NCI-H128 (cell line): Measurements from ENCODE around the gene BRD3.
A peak's percentile ranks its signal among the peaks of the same experiment; 100 is the strongest.

ENCODE experiments used
- DNase-seq: peaks from one replicate; lab custom pipeline; 2025; ENCODE audit not compliant: unreplicated experiment; lab: John Stamatoyannopoulos, UW

BRD3 gene

GRCh38 chr9:134024828-134025605 is 42.8 kb downstream of the BRD3 start, which contains the start of gene BRD3OS:
BRD3OS (plus strand) TSS chr9:134025481; CDS start chr9:134026748, 1,267 bp downstream.
- peak; percentile 93 for DNase-seq

GRCh38 chr9:134024214-134024792 is 43.5 kb downstream of the BRD3 start:
- no peak for DNase-seq

DNA sequence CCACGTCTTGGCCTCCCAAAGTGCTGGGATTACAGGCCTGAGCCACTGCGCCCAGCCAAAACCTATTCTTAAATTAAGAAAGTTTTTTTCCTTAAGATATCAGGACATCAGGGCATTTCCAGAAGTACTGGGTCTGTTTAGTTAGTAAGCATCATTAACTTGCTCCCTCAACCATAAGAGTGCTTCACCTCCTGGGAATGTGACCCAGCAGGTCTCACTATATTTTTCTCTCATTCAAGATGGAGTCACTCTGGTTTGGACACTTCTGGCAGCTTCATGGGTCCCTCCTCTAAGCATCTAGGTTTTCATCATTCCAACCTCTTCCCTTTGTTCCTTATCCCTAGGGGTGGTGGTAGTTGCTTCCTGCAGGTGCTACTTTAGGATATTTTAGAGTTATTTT is 52.9 kb downstream of the BRD3 start:
- no peak for DNase-seq

- DNase-seq = no peak
Measured at GRCh38 chr9:134011401-134011800, 56.4 kb downstream of the BRD3 start.

DNA sequence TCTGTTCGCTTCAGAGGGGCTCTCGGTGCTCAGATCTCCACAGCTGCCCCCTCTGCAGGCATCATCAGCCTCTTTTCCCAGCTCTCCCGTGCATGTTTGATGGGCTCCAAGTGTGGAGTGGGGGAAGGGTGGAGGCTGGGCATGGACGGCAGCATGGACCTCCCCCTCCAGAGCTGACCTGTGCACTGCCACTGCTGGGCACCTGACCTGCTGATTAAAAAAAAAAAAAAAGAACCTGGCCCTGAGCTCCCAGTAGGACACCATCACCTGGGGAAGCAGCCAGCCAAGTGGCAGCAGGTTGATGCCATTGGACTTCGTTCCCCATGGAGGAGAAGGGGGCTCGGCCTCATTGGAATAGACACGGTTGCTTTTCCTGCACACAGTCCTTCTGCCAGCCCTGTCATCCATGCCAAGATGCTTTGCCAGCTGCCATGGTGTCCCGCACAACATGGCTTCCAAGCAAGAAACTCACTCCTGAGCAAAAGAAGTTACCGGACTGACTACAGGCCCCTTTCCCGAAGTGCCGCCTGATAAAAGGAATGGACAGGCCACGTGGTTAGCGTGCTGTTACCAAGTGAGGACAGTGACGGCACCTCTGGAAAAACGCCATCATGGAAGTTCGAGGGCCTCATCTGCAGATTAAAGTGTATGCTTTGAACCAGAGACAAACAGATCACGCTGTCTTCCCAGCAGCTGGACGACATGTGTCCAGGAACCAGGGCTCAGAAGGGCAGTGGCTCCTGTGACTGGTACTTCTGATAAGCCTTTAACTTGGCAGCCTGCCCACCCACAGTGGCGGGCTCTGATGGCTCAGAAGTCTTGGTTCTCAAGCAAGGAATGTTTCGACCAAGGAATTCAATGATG is 57.3 kb downstream of the BRD3 start:
- no peak for DNase-seq

- DNase-seq = no peak
Measured at GRCh38 chr9:134007571-134007970, 60.3 kb downstream of the BRD3 start.

DNA sequence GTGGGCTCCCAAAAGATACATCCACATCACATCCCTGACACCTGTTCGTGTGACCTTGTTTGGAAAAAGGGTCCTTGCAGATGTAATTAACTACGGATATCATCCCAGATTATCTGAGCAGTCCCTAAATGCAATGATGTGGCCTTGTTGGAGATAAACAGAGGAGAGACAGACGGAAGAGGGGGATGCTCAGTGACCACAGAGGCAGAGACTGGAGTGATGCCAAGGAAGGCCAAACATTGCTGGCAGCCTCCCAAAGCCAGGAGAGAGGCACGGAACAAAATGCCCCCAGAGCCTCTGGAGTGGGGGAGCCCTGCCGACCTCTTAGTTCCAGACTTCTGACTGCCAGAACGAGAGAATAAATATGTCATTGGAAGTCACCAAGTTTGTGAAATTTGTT is 60.7 kb downstream of the BRD3 start:
- DNase-seq = no peak

DNA sequence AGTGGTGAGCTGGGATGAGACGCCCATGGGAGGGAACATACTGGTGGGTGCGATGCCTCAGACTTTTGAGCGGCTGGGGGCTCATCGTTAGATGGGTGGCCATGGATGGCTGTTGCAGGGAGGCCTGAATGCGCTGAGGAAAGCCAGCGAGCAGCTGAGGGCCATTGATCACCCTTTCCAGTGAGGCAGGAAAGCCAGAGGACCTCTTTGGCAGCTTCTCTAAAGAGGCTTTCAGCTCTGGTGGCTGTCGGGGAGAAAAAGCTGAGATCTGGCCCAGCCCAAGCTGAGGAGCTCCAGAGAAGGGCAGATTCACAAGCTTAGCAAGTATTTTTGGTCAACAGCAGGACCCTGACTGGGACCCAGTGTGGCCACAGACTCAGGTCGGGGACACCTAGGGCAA is 62.4 kb downstream of the BRD3 start:
- no peak for DNase-seq

GRCh38 chr9:134004881-134005280 is 62.9 kb downstream of the BRD3 start:
- DNase-seq = no peak

DNA sequence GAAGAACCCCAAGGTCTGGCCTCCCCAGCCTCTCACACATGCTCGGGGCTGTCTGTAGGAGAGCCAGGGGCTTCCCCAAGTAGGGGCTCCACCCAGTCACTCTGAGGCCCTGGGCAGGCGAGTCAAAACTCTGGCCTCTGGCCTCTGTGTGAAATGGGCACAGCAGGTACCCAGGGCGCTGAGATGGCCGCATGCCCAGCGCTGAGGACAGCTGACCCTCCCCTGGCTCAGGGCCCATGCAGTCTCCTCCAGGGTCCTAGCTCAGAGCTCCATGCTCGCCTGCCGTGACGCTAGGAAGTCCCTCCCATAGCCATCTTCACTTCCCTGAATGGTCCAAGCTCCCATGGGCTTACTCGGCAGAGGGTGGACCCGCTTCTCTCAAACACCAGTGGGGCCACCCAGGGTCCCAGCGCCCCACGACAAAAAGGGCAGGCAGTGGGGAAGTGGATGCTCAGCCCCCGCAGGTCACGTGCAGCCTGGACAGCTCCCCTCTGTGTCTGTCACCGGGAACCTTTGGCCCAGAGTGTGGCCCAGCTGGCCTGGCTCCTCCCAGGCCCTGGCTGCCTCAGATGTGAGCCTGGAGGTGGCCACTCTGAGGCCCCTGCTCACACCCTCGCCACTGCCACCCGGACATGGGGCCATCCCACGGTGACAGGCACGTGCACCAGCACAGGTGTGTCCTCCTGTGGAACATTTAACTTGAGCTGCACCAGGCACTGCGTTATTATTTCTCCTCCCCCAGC is 63.5 kb downstream of the BRD3 start:
- DNase-seq = no peak

DNA sequence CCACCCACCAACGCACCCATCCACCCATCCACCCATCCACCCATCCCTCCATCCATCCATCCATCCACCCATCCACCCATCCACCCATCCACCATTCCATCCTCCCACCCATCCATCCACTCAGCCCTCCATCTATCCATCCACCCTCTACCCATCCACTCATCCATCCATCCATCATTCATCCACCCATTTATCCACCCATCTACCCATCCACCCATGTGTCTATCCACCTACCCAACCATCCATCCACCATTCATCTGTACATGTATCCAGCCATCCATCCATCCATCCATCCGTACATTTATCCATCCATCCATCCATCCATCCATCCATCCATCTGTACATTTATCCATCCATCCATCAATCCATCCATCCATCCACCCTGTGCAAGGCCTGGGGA is 64.6 kb downstream of the BRD3 start:
- DNase-seq = no peak

DNA sequence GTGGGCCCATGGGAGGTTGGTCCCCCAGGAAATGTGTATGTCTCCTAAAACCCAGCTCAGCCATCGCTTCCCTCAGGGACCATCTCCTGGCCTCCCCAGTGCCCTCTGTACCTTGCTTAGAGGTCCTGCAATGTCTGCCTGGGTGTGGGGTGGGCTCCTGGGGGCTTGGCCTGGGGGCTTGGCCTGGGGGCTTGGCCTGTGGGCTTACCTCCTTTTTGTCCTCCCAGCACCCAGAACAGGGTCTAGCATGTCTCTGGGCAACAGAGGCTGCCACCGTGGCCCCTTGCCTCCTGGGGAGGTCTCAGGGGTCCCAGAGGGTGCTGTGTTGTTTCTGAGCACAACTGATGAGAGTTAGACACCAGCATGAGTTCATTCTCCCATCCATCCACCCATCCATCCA is 65.0 kb downstream of the BRD3 start:
- DNase-seq = no peak

GRCh38 chr9:133999851-134000265 is 68.0 kb downstream of the BRD3 start:
- DNase-seq = no peak

DNA sequence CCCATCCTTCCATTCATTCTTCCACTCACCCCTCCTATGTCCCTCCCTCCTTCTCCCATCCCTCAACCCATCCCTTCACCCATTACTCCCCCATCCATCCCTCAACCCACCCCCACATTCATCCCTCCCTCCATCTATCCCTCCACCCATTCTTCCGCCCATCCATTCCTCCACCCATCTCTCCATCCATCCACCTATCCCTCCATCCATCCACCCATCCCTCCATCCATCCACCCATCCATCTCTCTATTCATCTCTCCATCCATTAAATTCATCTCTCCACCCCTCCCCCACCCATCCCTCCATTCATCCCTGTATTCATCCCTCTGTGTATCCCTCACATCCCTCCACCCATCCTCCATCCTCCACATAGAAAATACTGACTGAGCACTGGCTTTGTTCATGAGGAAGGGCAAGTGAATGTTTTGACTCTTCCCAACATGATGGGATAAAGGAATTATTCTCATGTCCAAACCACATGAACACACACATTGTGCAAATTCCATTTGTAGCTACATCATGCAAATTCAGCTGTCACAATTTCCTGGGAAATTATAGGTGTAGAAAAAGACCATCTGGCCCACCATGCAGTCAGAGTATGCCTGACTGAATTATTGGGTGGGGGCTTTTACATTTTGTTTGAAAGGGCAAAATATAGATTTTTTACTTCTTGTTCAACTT is 68.8 kb downstream of the BRD3 start:
- DNase-seq = no peak

DNA sequence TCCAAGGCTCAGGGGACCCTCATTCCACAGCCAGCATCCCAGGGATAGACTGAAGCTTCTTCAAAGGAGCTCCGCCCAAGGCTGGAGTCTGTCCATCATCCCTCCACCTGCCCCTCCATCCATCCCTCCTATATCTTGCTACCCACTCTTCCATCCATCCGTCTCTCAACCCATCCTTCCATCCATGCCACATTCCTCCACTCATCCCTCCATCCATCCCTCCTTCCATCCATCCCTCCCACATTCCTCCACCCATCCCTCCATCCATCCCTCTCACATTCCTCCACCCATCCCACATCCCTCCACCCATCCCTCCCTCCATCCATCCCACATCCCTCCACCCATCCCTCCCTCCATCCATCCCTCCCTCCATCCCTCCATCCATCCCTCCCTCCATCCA is 70.2 kb downstream of the BRD3 start:
- no peak for DNase-seq

GRCh38 chr9:133996531-133997520 is 71.0 kb downstream of the BRD3 start:
- DNase-seq = no peak

DNA sequence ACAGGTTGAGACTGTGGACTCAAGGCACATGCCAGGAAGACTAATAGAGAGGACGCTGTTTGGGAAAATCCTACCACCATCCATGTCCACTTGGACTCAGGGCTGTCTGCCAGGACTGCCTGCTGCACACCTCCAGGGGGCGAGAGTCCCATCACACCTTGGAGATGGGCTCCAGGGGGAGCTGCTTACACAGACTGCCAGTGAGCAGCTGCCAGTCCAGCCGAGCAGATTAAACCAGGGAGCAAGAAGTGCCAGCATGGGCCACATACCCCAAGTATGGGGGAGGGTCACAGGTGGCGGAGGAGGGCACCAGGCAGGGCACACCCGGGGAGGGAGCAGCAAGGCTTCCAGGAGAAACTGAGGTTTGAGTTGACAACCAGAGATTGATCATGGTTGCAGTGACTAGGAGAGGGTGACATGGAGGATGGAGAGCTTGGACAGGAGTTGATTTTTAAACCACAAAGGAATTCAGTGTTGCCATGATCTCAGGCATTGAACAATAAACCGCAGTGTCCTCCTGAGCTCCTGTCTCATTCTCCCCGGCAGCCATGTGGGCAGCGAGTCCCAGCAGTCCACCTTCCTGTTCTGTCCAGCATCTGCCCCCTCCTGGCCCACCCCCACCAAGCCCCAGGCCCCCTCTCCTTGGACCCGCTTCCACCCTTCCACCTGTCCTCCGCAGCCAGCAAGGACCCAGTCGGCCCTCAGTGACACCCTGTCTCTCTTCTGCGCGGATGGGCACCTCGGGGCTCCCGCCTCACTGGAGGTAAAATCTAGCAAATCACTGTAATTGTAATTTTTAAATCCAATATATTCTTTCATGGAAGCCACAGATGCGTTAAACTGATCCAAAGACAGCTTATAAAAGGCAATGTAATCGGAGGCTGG is 72.6 kb downstream of the BRD3 start:
- no peak for DNase-seq

GRCh38 chr9:133994353-133995011 is 73.3 kb downstream of the BRD3 start:
- DNase-seq = peak; percentile 32
